ENCODE measurements around the gene OBSCN. TPM values are rescaled to one million over a fixed set of nuclear protein-coding genes. Genes with fewer than 3 reads are reported as not detected.

The OBSCN gene
- total and polyA plus RNA-seq, 2 of the 13 experiments (the other 11 are each of a cell fraction or from before 2014, with no cell fraction given): 0.20 TPM

- TF ChIP-seq ZMYM2 (CRISPR knock-in tag; IDR thresholded peaks at IDR 0.05) (peak; percentile 86), ZNF704 (CRISPR knock-in tag; IDR thresholded peaks at IDR 0.05; ENCODE audit: borderline replicate concordance) (no peak), ARID5B (CRISPR knock-in tag; IDR thresholded peaks at IDR 0.05) (0 out of 2 replicates have a peak, but pooled peaks have one; percentile 7), SMARCE1 (IDR thresholded peaks at IDR 0.05; ENCODE audit: borderline replicate concordance) (no peak), ZNF296 (CRISPR knock-in tag; conservative IDR thresholded peaks at IDR 0.05) (no peak), HIVEP1 (CRISPR knock-in tag; IDR thresholded peaks at IDR 0.05) (no peak), KLF15 (CRISPR knock-in tag; IDR thresholded peaks at IDR 0.05; ENCODE audit: borderline replicate concordance) (no peak), SALL2 (CRISPR knock-in tag; IDR thresholded peaks at IDR 0.05) (no peak), SMYD3 (CRISPR knock-in tag; IDR thresholded peaks at IDR 0.05) (no peak), AGO1 (IDR thresholded peaks at IDR 0.05; ENCODE audit: low read depth, low read length, poor library complexity, severe bottlenecking) (no peak), CHD2 (IDR thresholded peaks at IDR 0.05; ENCODE audit: low read depth, low read length) (no peak), ZNF788 (CRISPR knock-in tag; IDR thresholded peaks at IDR 0.05; ENCODE audit: borderline replicate concordance) (no peak)
- TF ChIP-seq, protein P1, sequence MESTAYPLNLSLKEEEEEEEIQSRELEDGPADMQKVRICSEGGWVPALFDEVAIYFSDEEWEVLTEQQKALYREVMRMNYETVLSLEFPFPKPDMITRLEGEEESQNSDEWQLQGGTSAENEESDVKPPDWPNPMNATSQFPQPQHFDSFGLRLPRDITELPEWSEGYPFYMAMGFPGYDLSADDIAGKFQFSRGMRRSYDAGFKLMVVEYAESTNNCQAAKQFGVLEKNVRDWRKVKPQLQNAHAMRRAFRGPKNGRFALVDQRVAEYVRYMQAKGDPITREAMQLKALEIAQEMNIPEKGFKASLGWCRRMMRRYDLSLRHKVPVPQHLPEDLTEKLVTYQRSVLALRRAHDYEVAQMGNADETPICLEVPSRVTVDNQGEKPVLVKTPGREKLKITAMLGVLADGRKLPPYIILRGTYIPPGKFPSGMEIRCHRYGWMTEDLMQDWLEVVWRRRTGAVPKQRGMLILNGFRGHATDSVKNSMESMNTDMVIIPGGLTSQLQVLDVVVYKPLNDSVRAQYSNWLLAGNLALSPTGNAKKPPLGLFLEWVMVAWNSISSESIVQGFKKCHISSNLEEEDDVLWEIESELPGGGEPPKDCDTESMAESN (CRISPR knock-in tag; conservative IDR thresholded peaks at IDR 0.05): peak; percentile 43; the same call in 1 of the 2 replicates
- TF ChIP-seq, protein P2, sequence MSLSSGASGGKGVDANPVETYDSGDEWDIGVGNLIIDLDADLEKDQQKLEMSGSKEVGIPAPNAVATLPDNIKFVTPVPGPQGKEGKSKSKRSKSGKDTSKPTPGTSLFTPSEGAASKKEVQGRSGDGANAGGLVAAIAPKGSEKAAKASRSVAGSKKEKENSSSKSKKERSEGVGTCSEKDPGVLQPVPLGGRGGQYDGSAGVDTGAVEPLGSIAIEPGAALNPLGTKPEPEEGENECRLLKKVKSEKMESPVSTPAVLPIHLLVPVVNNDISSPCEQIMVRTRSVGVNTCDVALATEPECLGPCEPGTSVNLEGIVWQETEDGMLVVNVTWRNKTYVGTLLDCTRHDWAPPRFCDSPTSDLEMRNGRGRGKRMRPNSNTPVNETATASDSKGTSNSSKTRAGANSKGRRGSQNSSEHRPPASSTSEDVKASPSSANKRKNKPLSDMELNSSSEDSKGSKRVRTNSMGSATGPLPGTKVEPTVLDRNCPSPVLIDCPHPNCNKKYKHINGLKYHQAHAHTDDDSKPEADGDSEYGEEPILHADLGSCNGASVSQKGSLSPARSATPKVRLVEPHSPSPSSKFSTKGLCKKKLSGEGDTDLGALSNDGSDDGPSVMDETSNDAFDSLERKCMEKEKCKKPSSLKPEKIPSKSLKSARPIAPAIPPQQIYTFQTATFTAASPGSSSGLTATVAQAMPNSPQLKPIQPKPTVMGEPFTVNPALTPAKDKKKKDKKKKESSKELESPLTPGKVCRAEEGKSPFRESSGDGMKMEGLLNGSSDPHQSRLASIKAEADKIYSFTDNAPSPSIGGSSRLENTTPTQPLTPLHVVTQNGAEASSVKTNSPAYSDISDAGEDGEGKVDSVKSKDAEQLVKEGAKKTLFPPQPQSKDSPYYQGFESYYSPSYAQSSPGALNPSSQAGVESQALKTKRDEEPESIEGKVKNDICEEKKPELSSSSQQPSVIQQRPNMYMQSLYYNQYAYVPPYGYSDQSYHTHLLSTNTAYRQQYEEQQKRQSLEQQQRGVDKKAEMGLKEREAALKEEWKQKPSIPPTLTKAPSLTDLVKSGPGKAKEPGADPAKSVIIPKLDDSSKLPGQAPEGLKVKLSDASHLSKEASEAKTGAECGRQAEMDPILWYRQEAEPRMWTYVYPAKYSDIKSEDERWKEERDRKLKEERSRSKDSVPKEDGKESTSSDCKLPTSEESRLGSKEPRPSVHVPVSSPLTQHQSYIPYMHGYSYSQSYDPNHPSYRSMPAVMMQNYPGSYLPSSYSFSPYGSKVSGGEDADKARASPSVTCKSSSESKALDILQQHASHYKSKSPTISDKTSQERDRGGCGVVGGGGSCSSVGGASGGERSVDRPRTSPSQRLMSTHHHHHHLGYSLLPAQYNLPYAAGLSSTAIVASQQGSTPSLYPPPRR (CRISPR knock-in tag; IDR thresholded peaks at IDR 0.05; ENCODE audit: borderline replicate concordance): no peak
- TF ChIP-seq, protein P3, sequence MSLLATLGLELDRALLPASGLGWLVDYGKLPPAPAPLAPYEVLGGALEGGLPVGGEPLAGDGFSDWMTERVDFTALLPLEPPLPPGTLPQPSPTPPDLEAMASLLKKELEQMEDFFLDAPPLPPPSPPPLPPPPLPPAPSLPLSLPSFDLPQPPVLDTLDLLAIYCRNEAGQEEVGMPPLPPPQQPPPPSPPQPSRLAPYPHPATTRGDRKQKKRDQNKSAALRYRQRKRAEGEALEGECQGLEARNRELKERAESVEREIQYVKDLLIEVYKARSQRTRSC (CRISPR knock-in tag; IDR thresholded peaks at IDR 0.05; ENCODE audit: low read depth): no peak
Measured at GRCh38 chr1:228394571-228395394, 186.9 kb downstream of the OBSCN start (continued).
